ENCODE results near the gene IMMP2L.

Gene IMMP2L

GRCh38 chr7:110645616-110646015, 916.7 kb downstream of the IMMP2L start:
- TF ChIP-seq CTCF (conservative IDR thresholded peaks at IDR 0.05; ENCODE audit: control insufficient read depth, insufficient read depth, low read depth, low read length) = no peak
- no peak for DNase-seq (ENCODE audit: low read depth)
- no peak overlapping the region for H3K4me3 ChIP-seq (ENCODE audit: control insufficient read depth, low read depth, low read length)

GRCh38 chr7:110645060-110645459, 917.2 kb downstream of the IMMP2L start:
- DNase-seq (ENCODE audit: low read depth) = no peak
- H3K4me3 ChIP-seq (ENCODE audit: control insufficient read depth, low read depth, low read length) = no peak overlapping the region
- TF ChIP-seq CTCF (conservative IDR thresholded peaks at IDR 0.05; ENCODE audit: control insufficient read depth, insufficient read depth, low read depth, low read length) = no peak

- no peak overlapping the region for H3K4me3 ChIP-seq (ENCODE audit: control insufficient read depth, low read depth, low read length)
- DNase-seq (ENCODE audit: low read depth) = no peak
- TF ChIP-seq CTCF (conservative IDR thresholded peaks at IDR 0.05; ENCODE audit: control insufficient read depth, insufficient read depth, low read depth, low read length) = no peak
These were observed 925.0 kb downstream of the IMMP2L start for GRCh38 chr7:110637252-110637651.

- no peak overlapping the region for H3K4me3 ChIP-seq (ENCODE audit: control insufficient read depth, low read depth, low read length)
- TF ChIP-seq CTCF (conservative IDR thresholded peaks at IDR 0.05; ENCODE audit: control insufficient read depth, insufficient read depth, low read depth, low read length) = no peak
- DNase-seq (ENCODE audit: low read depth) = no peak
These were observed 929.0 kb downstream of the IMMP2L start for GRCh38 chr7:110633313-110633712.

- no peak for TF ChIP-seq CTCF (conservative IDR thresholded peaks at IDR 0.05; ENCODE audit: control insufficient read depth, insufficient read depth, low read depth, low read length)
- DNase-seq (ENCODE audit: low read depth) = no peak
- no peak overlapping the region for H3K4me3 ChIP-seq (ENCODE audit: control insufficient read depth, low read depth, low read length)
These were observed 935.9 kb downstream of the IMMP2L start for GRCh38 chr7:110626414-110626813.

- no peak overlapping the region for H3K4me3 ChIP-seq (ENCODE audit: control insufficient read depth, low read depth, low read length)
- no peak for TF ChIP-seq CTCF (conservative IDR thresholded peaks at IDR 0.05; ENCODE audit: control insufficient read depth, insufficient read depth, low read depth, low read length)
- DNase-seq (ENCODE audit: low read depth) = no peak
These were observed 937.0 kb downstream of the IMMP2L start for GRCh38 chr7:110625294-110625693.

GRCh38 chr7:110623436-110623835, 938.9 kb downstream of the IMMP2L start:
- H3K4me3 ChIP-seq (ENCODE audit: control insufficient read depth, low read depth, low read length) = no peak overlapping the region
- no peak for TF ChIP-seq CTCF (conservative IDR thresholded peaks at IDR 0.05; ENCODE audit: control insufficient read depth, insufficient read depth, low read depth, low read length)
- no peak for DNase-seq (ENCODE audit: low read depth)
